ENCODE results near the gene SDK2. TPM values are rescaled to one million over a fixed set of nuclear protein-coding genes. Genes with fewer than 3 reads are reported as not detected.

SDK2 gene
- total and polyA plus RNA-seq, 2 of the 4 experiments (the other 2 are of a cell fraction): under 0.01 to 0.03 TPM

GRCh38 chr17:73553311-73553710, 90.9 kb downstream of the SDK2 start:
- Histone ChIP-seq H3K14ac (replicated peaks; ENCODE audit: low read depth, low read length) (no peak overlapping the region), H3K23ac (ENCODE audit: low read depth, low read length) (no peak overlapping the region), H3K4me2 (ENCODE audit: low read depth, low read length) (no peak overlapping the region), H3K4me1 (ENCODE audit: control insufficient read depth, insufficient read depth, low read length) (no peaks in the 10 kb centered on the region), H2AK5ac (ENCODE audit: low read depth, low read length) (no peak overlapping the region), H4K8ac (ENCODE audit: low read depth in 2 of 2, low read length in 2 of 2) (no peak overlapping the region), H4K20me1 (ENCODE audit: insufficient read depth, low read length) (no peaks in the 10 kb centered on the region), H4K91ac (ENCODE audit: insufficient read depth, low read depth, low read length) (no peak overlapping the region), H2BK120ac (ENCODE audit: low read depth, low read length) (no peak overlapping the region), H3K9ac (ENCODE audit: low read depth, low read length) (no peak overlapping the region), H3K36me3 (ENCODE audit: control insufficient read depth, insufficient read depth, low read length) (no peaks in the 10 kb centered on the region), H2BK20ac (ENCODE audit: low read depth, low read length) (no peak overlapping the region), H2BK15ac (ENCODE audit: low read depth, low read length) (no peak overlapping the region), H3K27ac (ENCODE audit: insufficient read depth, low read length) (no peak overlapping the region), H2AK9ac (replicated peaks; ENCODE audit: low read depth, low read length, poor library complexity) (no peak overlapping the region), H3K9me3 (ENCODE audit: control insufficient read depth, insufficient read depth, low read length) (no peaks in the 10 kb centered on the region), H3K9me1 (ENCODE audit: insufficient read depth, low read length) (no peaks in the 10 kb centered on the region), H3K27me3 (ENCODE audit: control insufficient read depth, insufficient read depth, low read length) (no peaks in the 10 kb centered on the region), H2AFZ (replicated peaks; ENCODE audit: low read length, poor library complexity) (no peak overlapping the region), H3K56ac (ENCODE audit: extremely low read depth, insufficient read depth, low read length) (no peak overlapping the region), H3K4me3 (ENCODE audit: insufficient read depth, low read depth, low read length) (no peak overlapping the region), H3K4ac (ENCODE audit: low read depth, low read length) (no peak overlapping the region), H3K18ac (ENCODE audit: low read depth, low read length) (no peak overlapping the region), H3K79me1 (ENCODE audit: low read depth in 1 of 2, low read length in 2 of 2) (no peaks in the 10 kb centered on the region), H2BK5ac (ENCODE audit: low read depth, low read length, poor library complexity, severe bottlenecking) (no peak overlapping the region), H4K5ac (ENCODE audit: low read depth, low read length) (no peak overlapping the region)
- intact Hi-C loops (cut with micrococcal nuclease): no loop called here
- no TSS peak for BruUV-seq (replicated peaks)
- ChIA-PET POLR2A (ENCODE audit: unreplicated experiment) (no interaction called here), CTCF (no interaction called here)
- dilution Hi-C loops (cut with HindIII; ENCODE audit: low sequenced_read_pairs, unreplicated experiment): no loop called here
- TF ChIP-seq BHLHE40 (IDR thresholded peaks at IDR 0.05; ENCODE audit: low read depth, low read length): no peak
- TF ChIP-seq FOS (IDR thresholded peaks at IDR 0.05; ENCODE audit: low read depth, low read length): no peak
- WGBS, 2 experiments (ENCODE audit: extremely low coverage in 2 of 2, insufficient read length in 1 of 2): no CpG with 5 or more reads among the region's 2 CpGs
- ATAC-seq (ENCODE audit: low read depth) (no peak), DNase-seq (no peak)
- in situ Hi-C loops (cut with MboI; ENCODE audit: low sequenced_read_pairs): no loop called here
